GM19397 (cell line): ENCODE measurements around the gene PFKL.
"Not testable (repeated sequence)": the region's sequence is repeated elsewhere in the genome, so short reads cannot be mapped to it uniquely, and the experiment has no call there.

Experiments
- ATAC-seq: cut with Tn5 transposase; IDR thresholded peaks from one replicate; pipeline ENCODE4 v1.9.1; 2021; ENCODE audit warnings: mild to moderate bottlenecking, moderate library complexity; ENCODE audit not compliant: unreplicated experiment

PFKL gene

GRCh38 chr21:44293551-44294231 lies 6.2 kb upstream of the PFKL start:
- ATAC-seq = no peak

GRCh38 chr21:44294391-44295162 lies 5.3 kb upstream of the PFKL start:
- ATAC-seq = no peak

GRCh38 chr21:44295163-44295573 lies 4.7 kb upstream of the PFKL start:
- ATAC-seq = no peak

- ATAC-seq = no peak
Measured at GRCh38 chr21:44295646-44296045, 4.2 kb upstream of the PFKL start.

- ATAC-seq = no peak
Measured at GRCh38 chr21:44296103-44296519, 3.7 kb upstream of the PFKL start.

- ATAC-seq = no peak
Measured at GRCh38 chr21:44296916-44297315, 2.9 kb upstream of the PFKL start.

GRCh38 chr21:44297525-44298290 lies 2.1 kb upstream of the PFKL start:
- no peak for ATAC-seq

GRCh38 chr21:44298301-44298700 lies 1.6 kb upstream of the PFKL start:
- no peak for ATAC-seq

GRCh38 chr21:44299085-44299457 lies 782 bp upstream of the PFKL start:
- ATAC-seq = no peak

- peak; percentile 38 for ATAC-seq
Measured at GRCh38 chr21:44300262-44300959, 558 bp downstream of the PFKL start.

GRCh38 chr21:44301141-44301540 lies 1.3 kb downstream of the PFKL start:
- ATAC-seq = no peak

- no peak for ATAC-seq
Measured at GRCh38 chr21:44301961-44302406, 2.1 kb downstream of the PFKL start.

GRCh38 chr21:44302573-44303401 lies 2.9 kb downstream of the PFKL start:
- not testable (repeated sequence) for ATAC-seq

- no peak for ATAC-seq
Measured at GRCh38 chr21:44303490-44303981, 3.7 kb downstream of the PFKL start.

- ATAC-seq = no peak
Measured at GRCh38 chr21:44304011-44304616, 4.3 kb downstream of the PFKL start.

GRCh38 chr21:44304877-44305293 lies 5.0 kb downstream of the PFKL start:
- no peak for ATAC-seq

GRCh38 chr21:44305691-44306090 lies 5.8 kb downstream of the PFKL start:
- no peak for ATAC-seq

GRCh38 chr21:44306936-44307704 lies 7.3 kb downstream of the PFKL start:
- ATAC-seq = no peak
